ENCODE measurements around the gene FCGR1A. TPM values are rescaled to one million over a fixed set of nuclear protein-coding genes. Genes with fewer than 3 reads are reported as not detected.
"Not testable (repeated sequence)": the region's sequence is repeated elsewhere in the genome, so short reads cannot be mapped to it uniquely, and the experiment has no call there.

FCGR1A gene
- polyA plus RNA-seq, 4 donors: 0.59 to 4.5 (median 1.9) TPM; not detected in 1

GRCh38 chr1:149811890-149812829 is 29.7 kb downstream of the FCGR1A start:
- H3K4me3 ChIP-seq (ENCODE audit: low read depth in 1 of 3, low read length in 3 of 3): peak overlapping the region; percentile 29 to 52 (median 46)
- not testable (repeated sequence) for FAIRE-seq; H3K4me1 ChIP-seq (ENCODE audit: control insufficient read depth in 3 of 3, insufficient read depth in 2 of 3, low read depth in 1 of 3, low read length in 2 of 3); H3K36me3 ChIP-seq (ENCODE audit: control insufficient read depth in 3 of 3, insufficient read depth in 2 of 3, low read depth in 1 of 3, low read length in 3 of 3); H3K27me3 ChIP-seq (ENCODE audit: control insufficient read depth in 3 of 3, insufficient read depth in 3 of 3, low read length in 3 of 3); H3K9me3 ChIP-seq (ENCODE audit: control insufficient read depth in 2 of 2, insufficient read depth in 1 of 2, low read depth in 1 of 2, low read length in 1 of 2)
- WGBS, 3 donors: 0 to 13% (median 4%) methylated on average over 30 to 44 of the region's 55 CpGs
- H3K27ac ChIP-seq (ENCODE audit: low read depth in 1 of 3, low read length in 2 of 3): peak overlapping the region in 2 of 3 donors; percentile 88 to 90
- peak; percentile 92 to 93 for DNase-seq

GRCh38 chr1:149812893-149813801 is 30.7 kb downstream of the FCGR1A start:
- H3K9me3 ChIP-seq (ENCODE audit: control insufficient read depth in 2 of 2, insufficient read depth in 1 of 2, low read depth in 1 of 2, low read length in 1 of 2); FAIRE-seq; H3K27me3 ChIP-seq (ENCODE audit: control insufficient read depth in 3 of 3, insufficient read depth in 3 of 3, low read length in 3 of 3); H3K36me3 ChIP-seq (ENCODE audit: control insufficient read depth in 3 of 3, insufficient read depth in 2 of 3, low read depth in 1 of 3, low read length in 3 of 3); H3K4me1 ChIP-seq (ENCODE audit: control insufficient read depth in 3 of 3, insufficient read depth in 2 of 3, low read depth in 1 of 3, low read length in 2 of 3): not testable (repeated sequence)
- WGBS, 3 donors: 0 to 2% (median 2%) methylated on average over 26 to 56 of the region's 62 CpGs
- peak; percentile 62 to 76 for DNase-seq
- Histone ChIP-seq H3K27ac (ENCODE audit: low read depth in 1 of 3, low read length in 2 of 3) (peak overlapping the region; percentile 41 to 90 (median 88)), H3K4me3 (ENCODE audit: low read depth in 1 of 3, low read length in 3 of 3) (peak overlapping the region; percentile 23 to 52 (median 42))

GRCh38 chr1:149820387-149820786 is 37.9 kb downstream of the FCGR1A start:
- DNase-seq; H3K4me1 ChIP-seq (ENCODE audit: control insufficient read depth in 3 of 3, insufficient read depth in 2 of 3, low read depth in 1 of 3, low read length in 2 of 3); FAIRE-seq; H3K27ac ChIP-seq (ENCODE audit: low read depth in 1 of 3, low read length in 2 of 3); H3K27me3 ChIP-seq (ENCODE audit: control insufficient read depth in 3 of 3, insufficient read depth in 3 of 3, low read length in 3 of 3); H3K36me3 ChIP-seq (ENCODE audit: control insufficient read depth in 3 of 3, insufficient read depth in 2 of 3, low read depth in 1 of 3, low read length in 3 of 3); H3K4me3 ChIP-seq (ENCODE audit: low read depth in 1 of 3, low read length in 3 of 3); H3K9me3 ChIP-seq (ENCODE audit: control insufficient read depth in 2 of 2, insufficient read depth in 1 of 2, low read depth in 1 of 2, low read length in 1 of 2): not testable (repeated sequence)
- WGBS, 3 donors: 42 to 87% (median 64%) methylated on average over 3 to 4 of the region's 5 CpGs

- H3K27me3 ChIP-seq (ENCODE audit: control insufficient read depth in 3 of 3, insufficient read depth in 3 of 3, low read length in 3 of 3); H3K4me3 ChIP-seq (ENCODE audit: low read depth in 1 of 3, low read length in 3 of 3); H3K27ac ChIP-seq (ENCODE audit: low read depth in 1 of 3, low read length in 2 of 3); H3K4me1 ChIP-seq (ENCODE audit: control insufficient read depth in 3 of 3, insufficient read depth in 2 of 3, low read depth in 1 of 3, low read length in 2 of 3); H3K36me3 ChIP-seq (ENCODE audit: control insufficient read depth in 3 of 3, insufficient read depth in 2 of 3, low read depth in 1 of 3, low read length in 3 of 3); H3K9me3 ChIP-seq (ENCODE audit: control insufficient read depth in 2 of 2, insufficient read depth in 1 of 2, low read depth in 1 of 2, low read length in 1 of 2); FAIRE-seq; DNase-seq: not testable (repeated sequence)
- no CpG with 5 or more reads among the region's 2 CpGs for WGBS, 3 donors
These were observed 44.1 kb downstream of the FCGR1A start for GRCh38 chr1:149826555-149826954.

- not testable (repeated sequence) for H3K27me3 ChIP-seq (ENCODE audit: control insufficient read depth in 3 of 3, insufficient read depth in 3 of 3, low read length in 3 of 3); H3K4me3 ChIP-seq (ENCODE audit: low read depth in 1 of 3, low read length in 3 of 3); FAIRE-seq; H3K36me3 ChIP-seq (ENCODE audit: control insufficient read depth in 3 of 3, insufficient read depth in 2 of 3, low read depth in 1 of 3, low read length in 3 of 3); H3K27ac ChIP-seq (ENCODE audit: low read depth in 1 of 3, low read length in 2 of 3); H3K4me1 ChIP-seq (ENCODE audit: control insufficient read depth in 3 of 3, insufficient read depth in 2 of 3, low read depth in 1 of 3, low read length in 2 of 3); DNase-seq; H3K9me3 ChIP-seq (ENCODE audit: control insufficient read depth in 2 of 2, insufficient read depth in 1 of 2, low read depth in 1 of 2, low read length in 1 of 2)
- no CpG with 5 or more reads among the region's 32 CpGs for WGBS, 3 donors
These were observed 49.3 kb downstream of the FCGR1A start for GRCh38 chr1:149831764-149832315.

DNA sequence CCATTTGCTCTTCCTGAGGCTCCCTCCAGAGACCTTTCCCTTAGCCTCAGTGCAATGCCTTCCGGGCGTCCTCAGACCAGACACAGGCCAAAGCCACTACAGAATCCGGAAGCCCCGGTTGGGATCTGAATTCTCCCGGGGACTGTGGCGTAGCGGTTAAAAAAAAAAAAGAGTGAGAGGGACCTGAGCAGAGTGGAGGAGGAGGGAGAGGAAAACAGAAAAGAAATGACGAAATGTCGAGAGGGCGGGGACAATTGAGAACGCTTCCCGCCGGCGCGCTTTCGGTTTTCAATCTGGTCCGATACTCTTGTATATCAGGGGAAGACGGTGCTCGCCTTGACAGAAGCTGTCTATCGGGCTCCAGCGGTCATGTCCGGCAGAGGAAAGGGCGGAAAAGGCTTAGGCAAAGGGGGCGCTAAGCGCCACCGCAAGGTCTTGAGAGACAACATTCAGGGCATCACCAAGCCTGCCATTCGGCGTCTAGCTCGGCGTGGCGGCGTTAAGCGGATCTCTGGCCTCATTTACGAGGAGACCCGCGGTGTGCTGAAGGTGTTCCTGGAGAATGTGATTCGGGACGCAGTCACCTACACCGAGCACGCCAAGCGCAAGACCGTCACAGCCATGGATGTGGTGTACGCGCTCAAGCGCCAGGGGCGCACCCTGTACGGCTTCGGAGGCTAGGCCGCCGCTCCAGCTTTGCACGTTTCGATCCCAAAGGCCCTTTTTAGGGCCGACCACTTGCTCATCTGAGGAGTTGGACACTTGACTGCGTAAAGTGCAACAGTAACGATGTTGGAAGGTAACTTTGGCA is 50.0 kb downstream of the FCGR1A start:
- not testable (repeated sequence) for DNase-seq; H3K4me1 ChIP-seq (ENCODE audit: control insufficient read depth in 3 of 3, insufficient read depth in 2 of 3, low read depth in 1 of 3, low read length in 2 of 3); H3K27ac ChIP-seq (ENCODE audit: low read depth in 1 of 3, low read length in 2 of 3); H3K4me3 ChIP-seq (ENCODE audit: low read depth in 1 of 3, low read length in 3 of 3); H3K36me3 ChIP-seq (ENCODE audit: control insufficient read depth in 3 of 3, insufficient read depth in 2 of 3, low read depth in 1 of 3, low read length in 3 of 3); FAIRE-seq; H3K9me3 ChIP-seq (ENCODE audit: control insufficient read depth in 2 of 2, insufficient read depth in 1 of 2, low read depth in 1 of 2, low read length in 1 of 2); H3K27me3 ChIP-seq (ENCODE audit: control insufficient read depth in 3 of 3, insufficient read depth in 3 of 3, low read length in 3 of 3)
- WGBS, 3 donors: no CpG with 5 or more reads among the region's 55 CpGs

DNA sequence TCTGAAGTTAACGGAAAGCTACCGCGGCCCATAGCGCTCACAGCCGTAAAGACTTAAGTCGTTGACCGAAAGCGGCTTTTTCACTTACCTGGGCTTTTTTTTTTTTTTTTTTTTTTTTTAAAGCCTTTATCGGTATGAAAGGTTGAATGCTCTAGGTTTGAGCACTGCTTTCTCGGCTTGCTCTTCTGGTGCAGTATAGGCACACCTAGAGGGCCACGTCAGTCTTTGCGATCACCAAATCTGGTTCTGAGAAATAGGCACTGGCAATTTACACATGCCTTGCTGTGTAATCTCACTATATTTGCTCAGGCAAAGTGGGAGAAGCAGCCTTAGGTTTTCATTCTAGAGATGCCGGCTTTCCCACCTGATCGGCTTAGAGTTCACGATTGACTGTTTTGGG is 50.6 kb downstream of the FCGR1A start:
- WGBS, 3 donors: no CpG with 5 or more reads among the region's 15 CpGs
- H3K27ac ChIP-seq (ENCODE audit: low read depth in 1 of 3, low read length in 2 of 3); DNase-seq; H3K36me3 ChIP-seq (ENCODE audit: control insufficient read depth in 3 of 3, insufficient read depth in 2 of 3, low read depth in 1 of 3, low read length in 3 of 3); H3K9me3 ChIP-seq (ENCODE audit: control insufficient read depth in 2 of 2, insufficient read depth in 1 of 2, low read depth in 1 of 2, low read length in 1 of 2); FAIRE-seq; H3K4me1 ChIP-seq (ENCODE audit: control insufficient read depth in 3 of 3, insufficient read depth in 2 of 3, low read depth in 1 of 3, low read length in 2 of 3); H3K27me3 ChIP-seq (ENCODE audit: control insufficient read depth in 3 of 3, insufficient read depth in 3 of 3, low read length in 3 of 3); H3K4me3 ChIP-seq (ENCODE audit: low read depth in 1 of 3, low read length in 3 of 3): not testable (repeated sequence)

Measured in small intestine (tissue), 7 donors.